Uterus (tissue), 2 donors: ENCODE results near the gene CCL2.

Source experiments
- POLR2A ChIP-seq, 2 donors: fragments of 450-650 bp; IDR thresholded peaks; one replicate each; pipeline ENCODE4 v1.6.1; 2016; ENCODE audit warnings: antibody characterized with exemption in 2 of 2, mild to moderate bottlenecking in 1 of 2, moderate library complexity in 1 of 2
- TF ChIP-seq, protein P1 (sequence below), 4 experiments: fragments of 200-600 bp in 2 of 4; fragments of 450-650 bp in 2 of 4; sonication (generic) in 2 of 4; IDR thresholded peaks; one replicate each; pipeline ENCODE4 v1.5.1; 2016 to 2019; ENCODE audit warnings: antibody characterized with exemption in 4 of 4, mild to moderate bottlenecking in 2 of 4, moderate library complexity in 1 of 4

DNA sequence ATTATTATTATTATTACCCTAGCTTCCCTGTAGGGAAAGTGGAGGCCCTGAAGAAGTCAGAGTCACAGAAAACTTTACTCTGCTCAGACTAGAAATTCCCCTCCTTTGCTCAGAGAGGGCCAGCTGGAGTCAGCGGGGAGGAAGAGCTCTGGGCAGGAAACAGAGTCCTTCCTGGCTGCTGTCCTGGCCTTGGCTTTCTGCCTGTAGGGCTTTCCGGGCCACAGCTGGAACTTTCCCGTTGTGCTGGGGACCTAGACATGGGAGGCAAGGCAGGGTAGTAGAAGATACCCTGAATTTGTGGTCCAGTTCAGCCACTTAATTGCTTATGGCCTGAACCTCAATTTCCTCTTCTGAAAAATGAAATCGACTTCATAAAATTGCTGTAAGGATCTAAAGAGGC lies 14.0 kb upstream of the CCL2 start:
- TF ChIP-seq, protein P1, sequence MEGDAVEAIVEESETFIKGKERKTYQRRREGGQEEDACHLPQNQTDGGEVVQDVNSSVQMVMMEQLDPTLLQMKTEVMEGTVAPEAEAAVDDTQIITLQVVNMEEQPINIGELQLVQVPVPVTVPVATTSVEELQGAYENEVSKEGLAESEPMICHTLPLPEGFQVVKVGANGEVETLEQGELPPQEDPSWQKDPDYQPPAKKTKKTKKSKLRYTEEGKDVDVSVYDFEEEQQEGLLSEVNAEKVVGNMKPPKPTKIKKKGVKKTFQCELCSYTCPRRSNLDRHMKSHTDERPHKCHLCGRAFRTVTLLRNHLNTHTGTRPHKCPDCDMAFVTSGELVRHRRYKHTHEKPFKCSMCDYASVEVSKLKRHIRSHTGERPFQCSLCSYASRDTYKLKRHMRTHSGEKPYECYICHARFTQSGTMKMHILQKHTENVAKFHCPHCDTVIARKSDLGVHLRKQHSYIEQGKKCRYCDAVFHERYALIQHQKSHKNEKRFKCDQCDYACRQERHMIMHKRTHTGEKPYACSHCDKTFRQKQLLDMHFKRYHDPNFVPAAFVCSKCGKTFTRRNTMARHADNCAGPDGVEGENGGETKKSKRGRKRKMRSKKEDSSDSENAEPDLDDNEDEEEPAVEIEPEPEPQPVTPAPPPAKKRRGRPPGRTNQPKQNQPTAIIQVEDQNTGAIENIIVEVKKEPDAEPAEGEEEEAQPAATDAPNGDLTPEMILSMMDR (IDR thresholded peaks at IDR 0.05): no peak
- no peak for TF ChIP-seq POLR2A (IDR thresholded peaks at IDR 0.05)
